Activated naive CD4-positive, alpha-beta T cell treated with anti-CD3 and anti-CD28 coated beads, Interleukin-2, amount 50 U/mL, for 16 hours (primary cell): ENCODE measurements around the gene CTAGE1.
"Not testable (repeated sequence)": the region's sequence is repeated elsewhere in the genome, so short reads cannot be mapped to it uniquely, and the experiment has no call there.

ENCODE experiments used
- DNase-seq: peaks from one replicate; pipeline ENCODE4 v3.0.0-alpha.2; 2020

Gene CTAGE1

DNA sequence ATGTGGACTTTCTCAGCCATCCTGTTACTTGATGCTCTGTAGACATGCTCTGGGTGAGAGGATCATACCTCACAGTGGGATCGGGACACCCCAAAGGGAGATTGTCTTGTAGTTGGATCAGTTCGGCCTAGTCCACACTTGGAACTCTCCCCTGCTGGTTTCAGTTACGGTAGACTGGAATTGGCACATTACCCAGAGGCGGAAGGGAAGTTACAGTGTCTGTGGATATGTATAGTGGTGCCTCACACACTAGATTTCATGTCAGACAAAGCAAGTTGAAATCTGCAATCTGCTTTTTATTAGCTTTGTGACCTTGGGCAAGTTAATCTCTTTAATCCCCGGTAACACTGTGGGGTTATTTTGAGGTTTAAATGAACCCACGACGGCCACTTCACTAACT lies 16.2 kb upstream of the CTAGE1 start:
- no peak for DNase-seq

DNA sequence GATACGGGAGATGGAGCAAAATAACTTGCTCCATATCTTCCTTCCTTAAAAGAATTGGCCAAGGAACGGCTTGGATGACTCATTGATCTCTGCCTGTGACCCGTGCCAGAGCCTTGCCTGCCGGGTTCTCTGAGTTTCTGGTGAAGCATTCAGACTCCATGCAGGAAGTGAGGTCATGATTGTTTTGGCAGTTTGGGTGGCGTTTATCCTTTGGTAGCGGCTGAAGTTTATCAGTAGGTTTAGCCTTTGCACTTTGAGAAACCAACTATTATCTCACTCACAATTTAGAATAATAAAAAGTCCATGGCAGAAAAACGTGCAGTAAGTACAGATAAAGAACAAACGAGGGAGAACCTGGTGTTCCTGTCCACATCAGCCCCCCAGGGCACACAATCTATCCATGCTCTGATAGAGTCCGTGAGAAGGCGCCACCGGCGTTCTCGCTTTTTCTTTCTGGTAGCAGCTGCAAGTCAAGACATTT lies 15.0 kb upstream of the CTAGE1 start:
- DNase-seq: no peak

DNA sequence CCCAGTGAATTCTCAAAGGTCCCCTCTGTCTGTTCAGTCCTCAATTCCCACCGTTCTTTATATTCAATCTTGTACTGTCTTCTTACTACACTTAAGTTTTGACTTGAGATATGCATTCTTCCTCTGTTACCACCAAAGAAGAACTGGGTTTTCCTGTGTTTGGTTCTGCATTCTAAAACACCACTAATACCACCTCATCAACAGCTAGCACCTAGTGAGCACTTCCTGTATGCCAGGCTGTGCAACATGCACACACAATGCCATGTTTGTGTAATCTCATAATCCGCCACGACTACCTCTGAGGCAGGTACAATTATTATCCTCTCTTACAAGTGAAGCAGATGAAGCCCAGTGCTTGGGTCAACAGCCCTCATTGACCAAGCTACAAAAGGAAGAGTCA lies 11.8 kb upstream of the CTAGE1 start:
- no peak for DNase-seq

DNA sequence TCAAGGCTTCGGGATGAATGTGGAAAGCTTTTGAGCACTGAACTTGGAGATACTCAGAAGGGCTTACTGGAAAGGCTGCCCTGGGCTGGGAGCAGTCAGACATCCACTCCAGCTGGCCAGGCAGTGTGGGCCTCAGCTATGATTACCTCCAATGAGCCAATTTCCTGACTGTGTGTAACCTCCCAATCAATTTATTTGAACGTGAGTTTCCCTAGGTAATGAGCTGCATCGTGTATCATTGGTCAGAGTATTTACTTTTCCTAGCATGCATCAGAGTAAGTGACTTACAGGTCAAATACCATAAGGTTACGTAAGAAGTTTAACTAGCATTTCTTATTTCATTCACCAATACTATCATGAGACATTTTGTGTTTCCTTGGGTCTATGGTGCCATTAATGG lies 11.0 kb upstream of the CTAGE1 start:
- no peak for DNase-seq

DNA sequence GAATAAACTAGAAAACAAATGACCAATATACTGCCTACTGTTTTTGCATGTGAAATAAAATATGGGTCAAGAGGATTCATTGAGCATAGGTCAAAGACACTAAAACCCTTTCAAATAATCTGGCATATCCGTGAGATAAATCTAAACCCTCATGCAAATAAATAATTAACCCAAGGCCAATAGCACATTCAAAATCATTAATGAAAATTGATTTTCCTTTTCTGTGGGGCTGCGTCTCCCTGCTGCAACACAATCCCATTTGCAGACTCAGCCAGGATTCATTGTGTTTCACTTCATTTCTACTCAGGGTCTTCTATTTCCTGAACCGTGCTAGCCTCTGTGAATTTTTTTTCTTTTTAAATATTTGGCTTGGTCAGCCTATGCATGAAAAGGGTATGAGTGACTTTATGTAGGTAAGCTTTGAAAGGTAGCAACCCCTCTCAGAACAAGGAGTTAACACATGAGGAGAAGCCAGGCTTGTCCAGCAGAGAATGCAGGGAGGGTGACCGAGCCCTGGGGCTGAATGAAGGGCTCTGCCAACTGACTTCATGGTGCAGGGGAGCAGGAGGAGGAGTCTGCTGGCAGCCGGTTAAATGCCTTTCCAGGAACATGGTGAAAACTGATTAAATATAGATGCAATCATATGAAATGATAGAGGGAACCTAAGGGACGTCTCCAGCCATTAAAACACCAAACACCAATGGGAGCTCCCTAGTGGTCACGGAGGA lies 10.3 kb upstream of the CTAGE1 start:
- no peak for DNase-seq

DNA sequence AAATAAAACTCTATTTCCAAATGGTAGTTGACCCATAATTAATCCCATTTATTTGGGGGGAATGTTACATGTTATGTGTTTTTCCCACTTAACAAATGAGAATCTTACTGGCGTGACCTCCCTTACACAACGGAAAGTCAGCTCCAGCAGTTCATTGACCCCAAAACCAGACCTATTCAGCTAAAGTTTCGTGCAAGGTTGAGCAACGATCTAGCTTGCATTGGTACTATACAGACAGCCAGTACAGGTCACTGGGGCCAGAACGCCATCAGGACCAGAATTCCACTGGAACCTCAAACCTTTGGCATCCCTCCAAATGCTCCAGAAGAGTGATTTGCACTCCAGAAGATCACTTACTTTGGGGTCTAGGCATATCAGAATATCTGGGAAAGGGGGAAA lies 6.8 kb upstream of the CTAGE1 start:
- DNase-seq: no peak

DNA sequence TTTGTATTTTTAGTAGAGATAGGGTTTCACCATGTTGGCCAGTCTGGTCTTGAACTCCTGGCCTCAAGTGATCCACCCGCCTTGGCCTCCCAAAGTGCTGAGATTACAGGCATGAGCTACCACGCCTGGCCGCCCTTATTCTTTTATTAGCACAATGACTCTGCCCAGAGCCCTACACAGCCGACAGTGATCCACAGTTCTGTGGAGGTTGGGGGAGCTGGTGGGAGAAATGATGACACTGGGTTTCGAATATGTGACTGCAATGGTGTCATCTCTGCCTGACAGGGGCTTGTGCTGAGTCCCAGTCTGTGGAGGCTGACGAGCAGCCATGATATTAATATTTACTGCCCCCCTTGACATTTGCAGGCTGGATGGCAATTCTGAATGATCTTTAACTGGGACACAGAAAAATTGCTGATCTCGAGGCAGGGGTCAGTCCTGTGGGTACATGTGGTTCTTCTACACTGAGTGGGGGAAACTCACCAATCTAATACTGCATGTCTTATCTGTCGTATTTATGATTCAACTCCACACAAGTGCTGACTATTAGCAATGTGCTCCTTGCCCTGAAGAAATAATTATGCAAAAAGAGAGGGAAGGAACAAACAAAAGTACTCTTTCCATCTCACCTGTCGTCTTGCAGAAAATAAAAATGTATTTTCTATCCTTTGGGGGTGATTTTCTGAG lies 6.3 kb upstream of the CTAGE1 start:
- no peak for DNase-seq

DNA sequence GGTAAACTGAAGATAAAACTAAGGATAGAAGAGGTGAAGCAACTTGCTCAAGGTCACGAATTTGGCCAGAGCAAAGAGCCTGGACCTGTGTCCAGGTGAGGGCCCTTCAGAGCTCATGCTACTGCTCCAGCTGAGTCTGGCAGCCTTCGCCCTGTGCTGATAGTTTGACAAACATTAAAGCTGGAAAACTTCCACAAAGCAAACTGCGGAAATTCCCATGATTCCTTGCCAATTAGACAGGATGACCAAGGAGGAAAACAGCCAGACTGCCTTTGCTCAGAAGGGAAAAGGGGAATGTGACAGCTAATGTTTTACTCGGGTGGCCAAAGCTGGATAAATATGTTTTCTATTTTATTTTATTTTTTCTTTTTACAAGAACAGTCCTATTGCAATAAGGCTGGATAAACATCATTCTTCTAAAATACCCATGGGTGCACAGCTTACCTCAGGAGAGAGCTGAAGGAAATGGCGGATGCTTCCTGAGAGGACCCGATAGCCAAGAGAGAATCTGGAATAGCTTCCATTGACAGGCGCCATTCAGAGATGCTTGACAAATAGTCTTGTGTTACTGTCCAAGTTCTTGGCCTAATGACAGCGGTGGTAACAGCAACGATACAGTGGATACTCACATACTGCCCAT lies 5.3 kb upstream of the CTAGE1 start:
- no peak for DNase-seq

DNA sequence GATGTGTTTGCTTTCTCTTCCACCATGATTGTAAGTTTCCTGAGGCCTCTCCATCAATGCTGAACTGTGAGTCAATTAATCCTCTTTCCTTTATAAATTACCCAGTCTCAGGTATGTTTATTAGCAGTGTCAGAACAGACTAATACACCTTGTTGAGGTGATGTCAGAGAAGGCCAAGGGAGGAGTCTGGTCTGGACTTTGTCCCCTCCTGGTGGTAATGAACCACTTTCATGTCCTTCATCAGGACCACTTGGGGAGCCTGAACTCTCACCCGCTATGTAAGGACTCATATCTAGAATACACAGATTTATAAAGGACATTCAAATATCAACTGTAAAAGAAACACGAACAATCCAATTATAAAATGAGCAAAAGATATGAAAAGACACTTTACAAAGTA lies 2.9 kb upstream of the CTAGE1 start:
- DNase-seq: no peak

DNA sequence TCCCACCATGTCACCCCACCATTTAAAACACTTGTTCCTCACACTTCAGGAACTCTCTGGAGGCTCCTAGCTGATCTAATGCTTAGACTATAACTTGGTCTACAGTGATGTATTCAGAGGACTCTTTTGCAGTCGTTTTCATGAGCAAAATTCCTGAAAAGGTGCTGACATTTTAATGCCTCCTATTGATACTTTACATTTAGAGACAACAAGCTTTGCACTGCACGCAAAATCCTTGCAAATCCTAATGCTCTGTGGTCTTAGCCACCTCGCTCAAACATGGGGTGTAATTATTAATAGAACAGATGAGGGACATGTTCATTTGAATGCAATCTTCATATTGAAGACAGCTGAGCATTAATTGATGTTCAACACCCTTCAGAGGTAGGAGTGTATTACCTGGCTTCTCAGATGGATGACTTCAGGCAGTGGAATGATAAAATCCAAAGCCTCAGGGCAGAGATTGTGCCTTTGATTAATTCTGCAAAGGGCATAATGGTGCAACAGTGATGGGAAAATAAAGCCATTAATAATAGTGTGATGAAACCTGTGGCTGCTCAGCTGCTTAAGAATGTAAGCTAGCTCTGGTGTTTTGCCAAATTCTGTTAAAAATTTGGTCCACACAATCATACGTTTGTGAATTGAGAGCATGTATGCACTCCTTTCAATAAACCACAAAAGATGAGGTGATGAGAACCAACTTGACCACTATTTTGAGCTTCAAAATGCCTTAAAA lies 5.4 kb downstream of the CTAGE1 start:
- DNase-seq: no peak

DNA sequence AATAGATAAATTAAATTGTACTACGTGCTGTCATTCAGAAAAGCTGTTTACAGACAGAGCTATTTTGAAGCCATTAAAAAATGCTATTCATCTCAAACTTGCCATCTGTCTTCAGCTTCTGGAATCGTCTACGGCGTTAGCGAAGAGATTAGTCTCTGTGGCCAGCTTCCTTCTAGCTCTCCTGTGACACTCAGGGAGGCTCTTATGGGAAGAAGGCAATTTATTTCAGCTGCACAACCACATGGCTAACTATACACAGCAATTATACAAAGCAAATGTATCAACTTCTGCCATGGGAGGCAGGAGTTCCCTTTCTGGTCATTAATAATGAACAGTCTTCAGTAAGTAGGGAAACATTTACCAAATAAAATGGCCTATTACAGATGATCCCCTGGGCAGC lies 6.3 kb downstream of the CTAGE1 start:
- DNase-seq: no peak

DNA sequence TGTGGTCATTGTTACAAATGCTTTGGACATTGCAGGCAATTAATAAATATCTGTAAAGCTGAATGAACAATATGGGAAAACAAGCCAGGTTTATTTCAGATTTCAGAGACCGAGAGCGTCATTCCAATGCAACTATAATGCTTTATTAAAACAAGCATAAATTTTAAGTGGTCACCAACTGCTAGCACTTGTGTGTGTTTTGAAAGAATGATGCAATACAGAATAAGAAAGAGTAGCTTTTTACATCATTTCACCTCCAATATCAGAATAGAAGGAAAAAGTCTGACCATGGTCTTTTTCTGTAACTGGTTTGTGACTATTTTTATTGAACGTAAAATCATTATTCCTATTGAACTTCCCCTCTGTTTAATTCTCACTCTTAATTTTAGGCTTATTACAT lies 7.6 kb downstream of the CTAGE1 start:
- DNase-seq: no peak

DNA sequence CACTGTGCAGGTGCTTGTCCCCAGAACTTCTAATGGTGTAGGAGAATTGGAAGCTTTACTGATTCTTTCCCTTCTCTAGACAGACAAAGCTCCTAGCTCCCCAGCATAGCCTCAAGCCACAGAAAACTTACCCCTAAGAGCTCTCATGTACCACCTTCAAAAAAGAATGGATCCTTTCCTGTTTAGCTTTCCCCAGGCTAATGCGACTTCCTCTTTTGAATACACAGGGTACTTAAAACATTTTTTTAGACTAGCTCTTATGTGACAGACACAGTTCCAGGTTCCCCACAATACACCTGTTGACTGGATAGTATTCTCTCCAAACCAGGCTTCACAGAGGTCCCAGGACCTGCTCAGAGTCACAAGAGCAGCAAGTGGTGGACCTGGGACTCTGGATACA lies 8.3 kb downstream of the CTAGE1 start:
- no peak for DNase-seq

DNA sequence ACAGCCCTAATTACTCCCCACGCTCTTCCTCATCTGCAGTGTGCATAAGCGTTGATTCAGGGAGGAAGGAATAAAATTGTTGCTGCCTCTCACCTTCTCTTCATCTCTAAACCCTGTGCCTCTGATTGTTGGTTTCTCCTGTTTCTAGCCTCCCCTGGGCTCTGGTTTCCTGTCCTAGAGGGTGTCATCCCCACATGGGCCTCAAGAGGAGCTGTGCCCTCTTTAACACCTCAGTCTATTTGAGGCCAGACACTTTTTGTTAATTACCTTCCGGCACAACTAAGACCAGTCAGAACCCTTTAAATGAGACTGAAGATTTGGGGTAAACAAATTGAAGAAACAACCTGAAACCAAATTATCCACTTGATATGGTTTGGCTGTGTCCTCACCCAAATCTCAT lies 9.7 kb downstream of the CTAGE1 start:
- DNase-seq: no peak

DNA sequence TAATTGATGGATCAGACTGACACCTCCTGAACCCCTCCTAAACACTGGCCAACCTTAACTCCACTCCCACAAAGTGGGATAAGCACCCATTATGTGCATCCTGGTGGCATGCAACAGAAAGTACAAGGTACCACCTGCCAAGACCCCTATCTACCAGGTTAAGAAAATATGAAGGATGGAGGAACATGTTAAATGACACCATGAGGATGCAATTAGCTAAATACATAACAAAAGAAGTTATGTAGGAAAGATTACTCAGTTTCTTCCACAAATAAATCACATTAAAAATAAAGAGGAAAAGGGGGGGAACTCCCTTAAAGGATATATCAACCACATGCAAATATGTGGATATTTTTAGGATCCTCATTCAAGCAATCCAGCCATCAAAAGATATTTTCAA lies 12.6 kb downstream of the CTAGE1 start:
- DNase-seq: no peak

DNA sequence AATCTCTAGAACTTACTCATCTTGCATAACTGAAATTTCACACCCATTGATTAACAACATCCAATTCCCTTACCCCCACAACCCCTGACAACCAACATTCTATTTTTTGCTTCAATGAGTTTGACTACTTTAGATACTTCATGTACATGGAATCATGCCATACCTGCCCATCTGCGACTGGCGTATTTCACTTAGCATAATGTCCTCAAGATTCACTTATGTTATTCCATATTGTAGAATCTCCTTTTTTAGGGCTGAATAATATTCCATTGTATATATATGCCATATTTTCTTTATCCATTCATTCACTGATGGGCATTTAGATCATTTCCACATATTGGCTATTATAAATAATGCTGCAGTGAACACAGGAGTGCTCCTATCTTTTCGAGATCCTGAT lies 13.8 kb downstream of the CTAGE1 start:
- no peak for DNase-seq

DNA sequence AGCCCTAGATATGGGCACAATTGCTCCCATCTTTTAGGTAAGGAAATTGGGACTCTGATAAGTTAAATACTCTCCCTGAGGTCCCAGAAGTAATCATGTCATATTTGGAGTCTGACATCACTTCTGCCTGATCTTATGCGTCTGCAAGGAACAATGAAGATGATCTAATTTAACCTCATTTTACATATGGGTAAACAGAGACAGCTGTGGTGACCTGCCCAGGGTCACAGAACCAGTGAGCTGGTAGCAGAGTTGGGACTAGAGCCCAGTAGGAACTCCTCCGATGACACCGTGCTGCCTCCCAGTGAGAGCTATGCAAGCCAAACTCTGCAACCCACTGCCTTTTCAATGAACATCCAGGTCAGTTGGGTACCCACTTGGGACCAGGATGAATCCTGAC lies 17.8 kb downstream of the CTAGE1 start:
- DNase-seq: no peak

DNA sequence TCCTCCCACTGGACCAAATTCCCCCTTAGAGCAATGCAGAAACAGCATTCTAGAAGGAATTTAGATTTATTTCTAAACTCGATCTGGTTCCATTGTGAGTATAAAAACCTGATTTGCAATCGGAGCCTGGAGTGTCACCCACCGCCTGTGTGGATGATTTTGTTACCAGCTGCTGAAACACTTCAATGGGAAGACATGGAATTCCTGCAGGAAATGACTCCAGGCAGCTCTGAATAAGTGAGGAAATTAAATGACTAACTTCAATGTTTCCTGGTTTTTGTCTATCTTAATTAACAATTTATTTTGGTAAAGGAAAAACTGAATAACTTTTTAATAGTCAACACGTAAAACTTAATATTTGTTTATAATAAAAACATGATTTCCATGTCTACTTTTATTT lies 19.3 kb downstream of the CTAGE1 start:
- no peak for DNase-seq

DNA sequence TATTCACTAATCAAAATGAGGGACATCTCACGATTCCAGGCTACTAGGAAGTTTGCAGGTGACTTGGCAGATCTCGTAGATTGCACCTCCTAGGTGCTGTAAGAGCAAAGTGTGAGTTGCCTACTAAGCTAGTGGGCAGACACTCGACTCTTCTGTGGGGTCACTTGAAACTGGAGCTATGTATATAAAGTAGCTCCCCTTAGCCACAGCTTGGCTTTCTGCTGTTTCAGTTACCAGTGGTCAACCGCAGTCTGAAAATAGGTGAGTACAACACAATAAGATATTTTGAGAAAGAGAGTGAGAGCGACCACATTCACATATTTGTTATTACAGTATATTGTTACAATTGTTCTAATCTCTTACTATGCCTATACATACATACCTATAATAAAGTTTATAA lies 23.3 kb downstream of the CTAGE1 start:
- DNase-seq: no peak

DNA sequence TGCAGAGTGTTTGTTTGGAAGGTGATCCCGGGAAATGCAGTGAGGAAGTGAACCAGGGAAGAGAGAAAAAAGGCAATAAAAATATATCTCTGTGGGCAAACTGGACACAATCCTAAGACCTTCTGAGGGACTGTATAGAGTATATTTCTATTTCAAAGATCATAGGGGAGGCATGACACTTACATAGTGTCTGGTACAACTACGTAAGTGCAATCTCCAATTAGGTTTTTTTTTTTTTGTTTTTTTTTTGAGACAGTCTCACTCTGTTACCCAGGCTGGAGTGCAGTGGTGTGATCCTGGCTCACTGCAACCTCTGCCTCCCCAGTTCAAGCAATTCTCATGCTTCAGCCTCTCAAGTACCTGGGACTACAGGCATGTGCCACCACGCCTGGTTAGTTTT lies 24.6 kb downstream of the CTAGE1 start:
- DNase-seq: not testable (repeated sequence)

DNA sequence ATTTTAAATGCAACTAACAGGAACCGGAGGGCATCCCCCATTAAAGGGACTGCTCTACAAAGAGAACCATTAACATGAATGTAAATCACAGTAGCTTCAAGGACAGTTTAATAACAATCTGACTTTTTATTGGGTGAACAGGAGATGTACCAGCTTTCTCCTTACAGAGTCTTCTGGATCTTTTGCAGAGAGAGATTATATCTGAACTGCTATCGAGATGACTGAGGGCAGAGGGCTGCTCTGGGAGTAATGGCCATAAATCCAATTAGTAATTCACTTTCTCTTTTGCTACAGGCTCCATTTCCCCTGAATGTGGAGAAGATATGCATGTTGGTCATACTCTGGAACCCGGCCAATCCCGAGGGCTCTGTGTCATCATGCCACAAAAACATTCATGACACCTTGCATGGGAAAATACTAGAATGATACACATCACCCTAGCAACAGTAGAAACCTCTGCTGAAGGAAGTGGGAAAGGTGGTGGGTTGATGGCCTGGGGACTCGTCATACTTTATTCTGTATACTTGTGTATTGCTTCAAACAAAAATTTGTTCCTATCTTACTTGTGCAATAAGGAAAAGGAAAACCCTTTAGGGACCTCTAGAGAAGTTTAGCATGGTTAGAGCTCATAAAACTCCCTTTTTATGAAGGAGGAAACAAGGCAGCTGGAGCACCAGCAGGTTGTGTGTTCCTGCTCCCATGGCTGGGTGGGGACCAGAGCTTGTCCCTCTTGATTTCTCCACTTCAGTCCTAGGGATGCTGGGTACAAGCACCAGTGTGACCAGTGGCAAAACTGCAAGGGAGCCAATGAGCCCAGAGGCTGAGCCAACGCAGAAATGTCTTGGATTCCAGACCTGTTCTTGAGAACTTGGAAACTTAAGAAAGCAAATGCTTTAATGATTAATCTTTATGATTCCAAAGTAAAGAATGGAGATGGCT lies 26.0 kb downstream of the CTAGE1 start:
- no peak for DNase-seq

DNA sequence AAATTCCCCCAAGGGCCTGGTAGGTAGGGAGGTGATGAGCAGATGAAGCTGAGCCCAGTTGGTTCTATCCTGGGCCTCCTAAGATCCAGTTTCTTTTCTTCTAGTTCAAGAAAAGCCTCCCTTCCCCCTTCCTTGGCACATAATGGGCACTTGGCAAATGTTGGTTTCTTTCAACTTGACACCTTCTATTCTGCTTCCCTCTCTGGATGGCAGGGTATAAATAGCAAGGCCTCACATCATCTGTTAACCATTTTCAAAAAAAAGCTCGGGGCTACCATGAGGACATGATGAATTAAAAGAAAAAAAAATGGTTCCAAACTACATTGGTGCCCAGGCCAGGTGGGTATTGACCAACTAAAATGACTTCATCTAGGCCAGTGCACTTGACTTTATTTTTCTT lies 29.9 kb downstream of the CTAGE1 start:
- no peak for DNase-seq
